BLaER1 (cell line): ENCODE results near the gene DCLK3.

Source experiments
- H3K27ac ChIP-seq: shearing (Covaris generic); formaldehyde crosslinking; 2 replicates; pipeline ENCODE4 v1.8.1; 2022
- H3K27me3 ChIP-seq: shearing (Covaris generic); formaldehyde crosslinking; 2 replicates; pipeline ENCODE4 v1.8.1; 2022
- H3K36me3 ChIP-seq: shearing (Covaris generic); formaldehyde crosslinking; 2 replicates; pipeline ENCODE4 v1.8.1; 2022
- H3K4me1 ChIP-seq: shearing (Covaris generic); formaldehyde crosslinking; 2 replicates; pipeline ENCODE4 v1.8.1; 2022
- H3K4me2 ChIP-seq: shearing (Covaris generic); formaldehyde crosslinking; 2 replicates; pipeline ENCODE4 v1.8.1; 2022
- H3K4me3 ChIP-seq: shearing (Covaris generic); formaldehyde crosslinking; 2 replicates; pipeline ENCODE4 v1.8.1; 2022
- H3K9ac ChIP-seq: shearing (Covaris generic); formaldehyde crosslinking; 2 replicates; pipeline ENCODE4 v1.8.1; 2022
- H3K9me3 ChIP-seq: shearing (Covaris generic); formaldehyde crosslinking; 2 replicates; pipeline ENCODE4 v1.8.1; 2022
- H4K20me1 ChIP-seq: shearing (Covaris generic); formaldehyde crosslinking; 2 replicates; pipeline ENCODE4 v1.8.1; 2022
- Cebpa-rat ChIP-seq: shearing (Covaris generic); IDR thresholded peaks from 2 replicates; pipeline ENCODE4 v1.8.1; 2022

The DCLK3 gene

GRCh38 chr3:36713904-36714303 is 50.4 kb downstream of the DCLK3 start:
- Histone ChIP-seq H3K36me3 (no peaks in the 10 kb centered on the region), H4K20me1 (no peaks in the 10 kb centered on the region), H3K4me3 (no peak overlapping the region), H3K27me3 (no peaks in the 10 kb centered on the region), H3K9me3 (no peaks in the 10 kb centered on the region), H3K9ac (no peak overlapping the region), H3K4me2 (no peak overlapping the region), H3K27ac (no peak overlapping the region), H3K4me1 (peaks cover 24% of the 10 kb centered on the region)
- no peak for TF ChIP-seq Cebpa-rat

GRCh38 chr3:36710606-36711005 is 53.7 kb downstream of the DCLK3 start:
- TF ChIP-seq Cebpa-rat, result no peak
- no peak overlapping the region for H3K9ac ChIP-seq
- no peak overlapping the region for H3K27ac ChIP-seq
- H3K27me3 ChIP-seq, result no peaks in the 10 kb centered on the region
- no peaks in the 10 kb centered on the region for H3K9me3 ChIP-seq
- H3K4me3 ChIP-seq, result no peak overlapping the region
- H3K4me1 ChIP-seq, result peaks cover 39% of the 10 kb centered on the region
- no peaks in the 10 kb centered on the region for H3K36me3 ChIP-seq
- H3K4me2 ChIP-seq, result no peak overlapping the region
- H4K20me1 ChIP-seq, result no peaks in the 10 kb centered on the region

GRCh38 chr3:36709826-36710365 is 54.5 kb downstream of the DCLK3 start:
- 0 out of 2 replicates have a peak overlapping the region, but pooled peaks have one; percentile 7 for H3K27ac ChIP-seq
- H4K20me1 ChIP-seq, result no peaks in the 10 kb centered on the region
- peak overlapping the region; percentile 35 for H3K4me2 ChIP-seq
- no peaks in the 10 kb centered on the region for H3K27me3 ChIP-seq
- no peak overlapping the region for H3K9ac ChIP-seq
- H3K4me1 ChIP-seq, result peaks cover 39% of the 10 kb centered on the region
- no peak overlapping the region for H3K4me3 ChIP-seq
- no peak for TF ChIP-seq Cebpa-rat
- H3K36me3 ChIP-seq, result no peaks in the 10 kb centered on the region
- no peaks in the 10 kb centered on the region for H3K9me3 ChIP-seq

GRCh38 chr3:36709281-36709680 is 55.1 kb downstream of the DCLK3 start:
- Histone ChIP-seq H3K9me3 (no peaks in the 10 kb centered on the region), H3K4me1 (peaks cover 39% of the 10 kb centered on the region), H4K20me1 (no peaks in the 10 kb centered on the region), H3K27ac (0 out of 2 replicates have a peak overlapping the region, but pooled peaks have one; percentile 7), H3K36me3 (no peaks in the 10 kb centered on the region), H3K4me2 (peak overlapping the region; percentile 35), H3K9ac (peak overlapping the region; percentile 2; the same call in 1 of the 2 replicates), H3K27me3 (no peaks in the 10 kb centered on the region), H3K4me3 (no peak overlapping the region)
- TF ChIP-seq Cebpa-rat, result no peak

GRCh38 chr3:36707623-36708409 is 56.5 kb downstream of the DCLK3 start:
- no peak for TF ChIP-seq Cebpa-rat
- Histone ChIP-seq H3K4me2 (peak overlapping the region; percentile 33), H3K4me1 (peaks cover 32% of the 10 kb centered on the region), H3K27me3 (no peaks in the 10 kb centered on the region), H3K27ac (no peak overlapping the region), H3K4me3 (no peak overlapping the region), H3K9ac (no peak overlapping the region), H3K9me3 (no peaks in the 10 kb centered on the region), H3K36me3 (no peaks in the 10 kb centered on the region), H4K20me1 (no peaks in the 10 kb centered on the region)

- Histone ChIP-seq H3K4me3 (no peak overlapping the region), H3K36me3 (no peaks in the 10 kb centered on the region), H3K4me2 (no peak overlapping the region), H3K27ac (no peak overlapping the region), H3K9ac (no peak overlapping the region), H3K9me3 (no peaks in the 10 kb centered on the region), H3K27me3 (no peaks in the 10 kb centered on the region), H4K20me1 (no peaks in the 10 kb centered on the region), H3K4me1 (peaks cover 26% of the 10 kb centered on the region)
- TF ChIP-seq Cebpa-rat, result no peak
Observed at GRCh38 chr3:36705015-36705414, 59.3 kb downstream of the DCLK3 start.

GRCh38 chr3:36704280-36704679 is 60.1 kb downstream of the DCLK3 start:
- H3K4me2 ChIP-seq, result no peak overlapping the region
- H3K27me3 ChIP-seq, result no peaks in the 10 kb centered on the region
- no peak overlapping the region for H3K9ac ChIP-seq
- no peak for TF ChIP-seq Cebpa-rat
- H3K4me3 ChIP-seq, result no peak overlapping the region
- H3K36me3 ChIP-seq, result no peaks in the 10 kb centered on the region
- no peaks in the 10 kb centered on the region for H3K9me3 ChIP-seq
- peaks cover 19% of the 10 kb centered on the region for H3K4me1 ChIP-seq
- no peak overlapping the region for H3K27ac ChIP-seq
- no peaks in the 10 kb centered on the region for H4K20me1 ChIP-seq

- Histone ChIP-seq H3K36me3 (no peaks in the 10 kb centered on the region), H3K4me2 (no peak overlapping the region), H3K9ac (no peak overlapping the region), H3K4me1 (no peaks in the 10 kb centered on the region), H3K9me3 (no peaks in the 10 kb centered on the region), H3K27me3 (no peaks in the 10 kb centered on the region), H3K4me3 (no peak overlapping the region), H4K20me1 (no peaks in the 10 kb centered on the region), H3K27ac (no peak overlapping the region)
- no peak for TF ChIP-seq Cebpa-rat
Observed at GRCh38 chr3:36701249-36701572, 63.1 kb downstream of the DCLK3 start.

GRCh38 chr3:36700537-36701248 is 63.7 kb downstream of the DCLK3 start:
- TF ChIP-seq Cebpa-rat, result no peak
- Histone ChIP-seq H3K36me3 (no peaks in the 10 kb centered on the region), H3K4me1 (no peaks in the 10 kb centered on the region), H3K9me3 (no peaks in the 10 kb centered on the region), H3K27ac (no peak overlapping the region), H3K9ac (no peak overlapping the region), H3K4me3 (no peak overlapping the region), H3K27me3 (no peaks in the 10 kb centered on the region), H4K20me1 (no peaks in the 10 kb centered on the region), H3K4me2 (no peak overlapping the region)

GRCh38 chr3:36698314-36698713 is 66.0 kb downstream of the DCLK3 start:
- no peaks in the 10 kb centered on the region for H3K36me3 ChIP-seq
- no peak overlapping the region for H3K4me3 ChIP-seq
- no peak for TF ChIP-seq Cebpa-rat
- no peak overlapping the region for H3K9ac ChIP-seq
- H4K20me1 ChIP-seq, result no peaks in the 10 kb centered on the region
- no peaks in the 10 kb centered on the region for H3K4me1 ChIP-seq
- H3K9me3 ChIP-seq, result no peaks in the 10 kb centered on the region
- H3K4me2 ChIP-seq, result no peak overlapping the region
- H3K27me3 ChIP-seq, result no peaks in the 10 kb centered on the region
- no peak overlapping the region for H3K27ac ChIP-seq
